ENCODE data around the gene CDC42BPB.

- TF ChIP-seq CTCF (IDR thresholded peaks at IDR 0.05; ENCODE audit: low read depth, low read length) (no peak), MYC (IDR thresholded peaks at IDR 0.05; ENCODE audit: low read depth, low read length) (no peak), POLR2A (IDR thresholded peaks at IDR 0.05; ENCODE audit: extremely low read depth, insufficient read length) (no peak)
Measured at GRCh38 chr14:103087343-103087835, 30.0 kb upstream of the CDC42BPB start.
